ENCODE results near the gene SYCP2L.
"Not testable (repeated sequence)": the region's sequence is repeated elsewhere in the genome, so short reads cannot be mapped to it uniquely, and the experiment has no call there.

SYCP2L gene

DNA sequence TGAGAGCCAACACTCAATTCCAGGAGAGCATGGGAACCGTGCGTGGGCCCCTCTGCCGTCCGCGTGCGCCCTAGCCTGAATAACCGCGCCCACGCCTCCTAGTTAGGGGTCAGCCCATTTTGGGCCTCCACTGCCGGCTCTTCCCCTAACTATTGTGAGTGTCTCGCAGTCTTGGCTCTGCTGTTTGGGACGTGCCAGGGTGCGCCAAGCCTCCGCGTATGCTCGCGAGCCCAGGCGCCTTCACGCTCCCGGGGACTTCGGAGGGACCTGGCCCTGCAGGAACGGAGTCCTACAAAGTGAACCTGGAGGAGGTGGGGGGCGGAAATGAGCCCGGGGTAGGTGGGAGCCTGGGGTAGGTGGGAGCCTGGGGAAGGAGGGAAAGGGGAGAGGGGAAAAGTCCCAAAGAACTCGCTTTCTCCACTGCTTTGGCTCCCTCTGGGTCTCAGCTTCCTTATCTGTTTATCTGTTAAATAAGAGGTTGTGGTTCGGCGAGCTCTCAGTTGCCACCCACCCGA, 4.1 kb upstream of the SYCP2L start:
- no peak for TF ChIP-seq ZFX (IDR thresholded peaks at IDR 0.05)
- TF ChIP-seq, protein P1, sequence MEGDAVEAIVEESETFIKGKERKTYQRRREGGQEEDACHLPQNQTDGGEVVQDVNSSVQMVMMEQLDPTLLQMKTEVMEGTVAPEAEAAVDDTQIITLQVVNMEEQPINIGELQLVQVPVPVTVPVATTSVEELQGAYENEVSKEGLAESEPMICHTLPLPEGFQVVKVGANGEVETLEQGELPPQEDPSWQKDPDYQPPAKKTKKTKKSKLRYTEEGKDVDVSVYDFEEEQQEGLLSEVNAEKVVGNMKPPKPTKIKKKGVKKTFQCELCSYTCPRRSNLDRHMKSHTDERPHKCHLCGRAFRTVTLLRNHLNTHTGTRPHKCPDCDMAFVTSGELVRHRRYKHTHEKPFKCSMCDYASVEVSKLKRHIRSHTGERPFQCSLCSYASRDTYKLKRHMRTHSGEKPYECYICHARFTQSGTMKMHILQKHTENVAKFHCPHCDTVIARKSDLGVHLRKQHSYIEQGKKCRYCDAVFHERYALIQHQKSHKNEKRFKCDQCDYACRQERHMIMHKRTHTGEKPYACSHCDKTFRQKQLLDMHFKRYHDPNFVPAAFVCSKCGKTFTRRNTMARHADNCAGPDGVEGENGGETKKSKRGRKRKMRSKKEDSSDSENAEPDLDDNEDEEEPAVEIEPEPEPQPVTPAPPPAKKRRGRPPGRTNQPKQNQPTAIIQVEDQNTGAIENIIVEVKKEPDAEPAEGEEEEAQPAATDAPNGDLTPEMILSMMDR (conservative IDR thresholded peaks at IDR 0.05) = no peak
- no peak overlapping the region for H3K27ac ChIP-seq

DNA sequence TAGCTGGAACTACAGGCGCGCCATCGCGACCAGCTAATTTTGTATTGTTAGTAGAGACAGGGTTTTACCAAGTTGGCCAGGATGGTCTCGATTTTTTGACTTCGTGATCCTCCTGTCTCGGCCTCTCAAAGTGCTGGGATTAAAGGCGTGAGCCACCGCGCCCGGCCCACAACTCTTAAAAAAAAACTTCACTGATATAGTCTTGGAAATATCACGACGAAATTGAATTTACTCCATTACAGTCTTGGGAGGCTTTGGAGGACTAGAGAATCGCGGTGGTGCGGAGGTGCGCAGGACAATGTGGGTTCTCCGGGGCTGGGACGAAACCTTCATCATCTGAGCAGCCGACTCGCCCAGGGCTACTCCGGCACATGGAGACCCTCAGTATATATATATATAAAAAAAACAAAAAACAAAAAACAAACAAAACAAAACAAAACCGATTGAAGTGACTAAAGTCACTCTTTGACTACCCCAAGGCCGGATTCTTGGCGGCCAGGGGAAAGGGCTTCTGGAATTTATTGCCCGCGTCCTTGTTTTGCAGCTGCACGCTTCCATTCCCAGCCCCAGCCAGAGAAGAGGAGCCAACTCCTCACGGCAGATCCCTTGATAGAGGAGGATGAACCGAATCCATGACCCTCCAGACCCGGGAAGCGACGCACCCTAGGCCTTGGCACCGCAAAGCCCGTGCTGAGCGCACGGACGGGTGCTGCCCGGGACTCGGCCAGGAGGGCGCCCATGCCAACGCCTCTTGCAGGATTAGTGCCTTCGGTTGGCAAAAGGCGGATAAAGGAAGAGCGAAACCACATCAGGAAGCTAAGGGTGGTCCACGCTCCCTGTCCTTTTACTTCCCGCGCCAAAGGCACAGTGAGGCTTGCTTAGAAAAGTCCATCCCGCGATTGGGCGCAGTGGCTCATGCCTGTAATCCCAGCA, 3.3 kb upstream of the SYCP2L start:
- TF ChIP-seq ZFX (IDR thresholded peaks at IDR 0.05) = no peak
- TF ChIP-seq, protein P1 (conservative IDR thresholded peaks at IDR 0.05) = no peak
- H3K27ac ChIP-seq = no peak overlapping the region

DNA sequence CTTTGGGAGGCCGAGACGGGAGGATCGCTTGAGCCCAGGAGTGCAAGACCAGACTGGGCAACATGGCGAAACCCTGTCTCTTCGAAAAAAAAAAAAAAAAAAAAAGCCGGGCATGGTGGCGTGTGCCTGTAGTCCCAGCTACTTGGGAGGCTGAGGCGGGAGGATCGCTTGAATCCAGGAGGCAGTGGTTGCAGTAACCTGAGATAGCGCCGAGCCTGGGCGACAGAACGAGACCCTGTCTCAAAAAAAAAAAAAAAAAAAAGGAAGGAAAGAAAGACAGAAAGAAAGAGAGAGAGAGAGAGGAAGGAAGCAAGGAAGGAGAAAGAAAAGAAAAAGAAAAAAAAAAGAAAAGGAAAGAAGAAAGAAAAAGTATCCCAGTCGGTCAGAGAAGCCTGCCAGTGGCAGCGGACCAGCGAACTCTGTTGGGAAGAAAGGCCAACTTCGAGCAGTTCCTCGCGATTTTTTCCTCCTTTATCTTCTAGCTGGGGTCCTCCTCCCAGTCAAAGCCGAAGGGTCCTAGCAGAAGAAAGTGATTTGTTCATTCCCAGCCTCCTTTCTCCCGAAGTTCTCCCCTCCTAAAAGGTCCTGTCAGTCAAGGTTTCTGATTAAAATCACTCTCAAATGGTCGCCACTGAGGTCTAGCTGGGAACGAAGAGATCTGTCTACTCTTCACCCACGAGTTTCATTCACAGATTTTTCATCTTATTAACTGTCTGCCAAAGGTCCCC, 2.4 kb upstream of the SYCP2L start:
- TF ChIP-seq ZFX (IDR thresholded peaks at IDR 0.05) = no peak
- TF ChIP-seq, protein P1 (conservative IDR thresholded peaks at IDR 0.05) = no peak
- no peak overlapping the region for H3K27ac ChIP-seq

DNA sequence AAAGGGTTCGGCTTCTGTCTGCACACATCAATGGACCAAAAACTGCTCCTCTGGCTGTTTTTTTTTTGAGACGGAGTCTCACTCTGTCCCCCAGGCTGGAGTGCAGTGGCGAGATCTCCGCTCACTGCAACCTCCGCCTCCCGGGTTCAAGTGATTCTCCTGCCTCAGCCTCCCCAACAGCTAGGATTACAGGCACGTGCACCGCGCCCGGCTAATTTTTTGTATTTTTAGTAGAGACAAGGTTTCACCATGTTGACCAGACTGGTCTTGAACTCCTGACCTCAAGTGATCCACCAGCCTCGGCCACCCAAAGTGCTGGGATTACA, 524 bp upstream of the SYCP2L start:
- not testable (repeated sequence) for H3K27ac ChIP-seq

DNA sequence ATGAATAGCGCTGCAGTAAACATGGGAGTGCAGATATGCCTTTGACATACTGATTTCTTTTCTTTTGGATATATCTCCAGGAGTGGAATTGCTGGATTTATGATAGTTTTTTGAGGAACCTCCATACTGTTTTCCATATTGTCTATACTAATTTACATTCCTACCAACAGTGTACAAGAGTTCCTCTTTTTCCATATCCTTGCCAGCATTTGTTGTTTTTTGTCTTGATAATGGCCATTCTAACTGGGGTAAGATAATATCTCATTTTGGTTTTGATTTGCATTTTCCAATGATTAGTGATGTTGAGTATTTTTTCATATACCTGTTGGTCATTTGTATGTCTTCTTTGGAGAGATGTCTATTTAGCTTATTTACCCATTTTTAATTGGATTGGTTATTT, 3.3 kb downstream of the SYCP2L start:
- TF ChIP-seq ZFX (IDR thresholded peaks at IDR 0.05) = no peak
- TF ChIP-seq, protein P1 (conservative IDR thresholded peaks at IDR 0.05) = no peak

DNA sequence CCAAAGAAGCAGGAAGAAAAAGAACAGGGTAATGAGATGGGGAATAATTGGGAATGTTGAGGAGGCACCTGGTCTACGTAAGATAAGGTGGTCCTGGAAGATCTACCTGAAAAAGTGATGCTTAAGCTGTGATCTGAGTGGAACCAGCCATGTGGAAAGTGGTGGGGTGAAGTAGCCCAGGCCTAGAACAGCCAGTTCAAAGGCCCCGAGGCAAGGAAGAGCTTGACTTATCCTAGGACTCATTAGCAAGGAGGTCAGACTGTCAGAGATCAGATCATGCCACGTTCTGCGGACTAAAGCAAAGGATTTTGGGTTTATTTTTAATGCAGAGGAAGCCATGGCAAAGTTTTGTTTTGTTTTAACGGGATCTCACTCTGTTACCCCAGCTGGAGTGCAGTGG, 5.1 kb downstream of the SYCP2L start:
- H3K27ac ChIP-seq = no peak overlapping the region
- no peak for TF ChIP-seq ZFX (IDR thresholded peaks at IDR 0.05)
- TF ChIP-seq, protein P1 (conservative IDR thresholded peaks at IDR 0.05) = no peak

More for the DNA sequence above, 3.3 kb downstream of the SYCP2L start:
- no peak overlapping the region for H3K27ac ChIP-seq

DNA sequence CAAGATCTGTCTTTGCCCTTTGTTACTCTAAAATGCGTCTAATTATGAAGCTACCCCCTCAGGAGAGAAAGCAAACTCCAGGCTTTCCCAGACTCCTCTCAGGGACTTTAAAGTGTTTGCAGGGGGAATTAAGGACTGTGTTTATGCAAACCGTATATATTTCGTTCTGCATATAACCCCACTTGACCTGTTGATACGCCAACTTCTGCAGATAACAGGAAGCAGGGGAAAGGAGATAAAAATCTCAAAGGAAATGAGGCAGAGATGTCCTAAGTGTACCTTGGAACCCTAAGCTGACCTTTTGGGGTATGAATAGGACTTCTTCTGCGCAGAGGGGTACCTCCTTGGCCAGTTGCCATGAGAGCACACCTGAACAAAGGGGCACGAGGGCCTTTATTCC, 8.1 kb downstream of the SYCP2L start:
- TF ChIP-seq, protein P1 (conservative IDR thresholded peaks at IDR 0.05) = no peak
- TF ChIP-seq ZFX (IDR thresholded peaks at IDR 0.05) = no peak
- no peak overlapping the region for H3K27ac ChIP-seq

All from C4-2B (cell line).